Measurements from ENCODE around the gene C4A.

GRCh38 chr6:31968326-31968725 lies 13.5 kb upstream of the C4A start:
- TF ChIP-seq CTCF (IDR thresholded peaks at IDR 0.05; ENCODE audit: insufficient read depth, low read depth, low read length) (no peak), EZH2 (IDR thresholded peaks at IDR 0.05; ENCODE audit: insufficient read depth, low read length) (no peak)

Data from astrocyte (in vitro differentiated cells and primary cell).